ENCODE measurements around the gene IL2RA. TPM values are rescaled to one million over a fixed set of nuclear protein-coding genes. Genes with fewer than 3 reads are reported as not detected.
"Not testable (repeated sequence)": the region's sequence is repeated elsewhere in the genome, so short reads cannot be mapped to it uniquely, and the experiment has no call there.

IL2RA gene
- polyA plus RNA-seq, 10 donors, result 0.45 to 0.92 (median 0.58) TPM; not detected in 6

GRCh38 chr10:6043377-6043776 lies 18.8 kb downstream of the IL2RA start:
- DNase-seq, result not testable (repeated sequence)

GRCh38 chr10:6040205-6040604 lies 22.0 kb downstream of the IL2RA start:
- DNase-seq, result no peak

GRCh38 chr10:6039711-6040110 lies 22.5 kb downstream of the IL2RA start:
- DNase-seq, result no peak

GRCh38 chr10:6038071-6038631 lies 24.0 kb downstream of the IL2RA start:
- DNase-seq, result no peak

- no peak for DNase-seq
These were observed 24.7 kb downstream of the IL2RA start for GRCh38 chr10:6037422-6037821.

- DNase-seq, result no peak
These were observed 25.3 kb downstream of the IL2RA start for GRCh38 chr10:6036861-6037321.

- no peak for DNase-seq
These were observed 26.1 kb downstream of the IL2RA start for GRCh38 chr10:6035931-6036575.

GRCh38 chr10:6035101-6035834 lies 26.9 kb downstream of the IL2RA start:
- no peak for DNase-seq

- DNase-seq, result no peak
These were observed 27.8 kb downstream of the IL2RA start for GRCh38 chr10:6034371-6034770.

- DNase-seq, result no peak
These were observed 28.2 kb downstream of the IL2RA start for GRCh38 chr10:6033954-6034353.

GRCh38 chr10:6030940-6031339 lies 31.2 kb downstream of the IL2RA start:
- DNase-seq, result no peak

GRCh38 chr10:6030217-6030616 lies 31.9 kb downstream of the IL2RA start:
- DNase-seq, result no peak

GRCh38 chr10:6027929-6028328 lies 34.2 kb downstream of the IL2RA start:
- no peak for DNase-seq

- no peak for DNase-seq
These were observed 36.4 kb downstream of the IL2RA start for GRCh38 chr10:6025683-6026255.

GRCh38 chr10:6024334-6024682 lies 37.9 kb downstream of the IL2RA start:
- DNase-seq, result no peak

GRCh38 chr10:6023661-6024333 lies 38.4 kb downstream of the IL2RA start:
- no peak for DNase-seq

- no peak for DNase-seq
These were observed 39.5 kb downstream of the IL2RA start for GRCh38 chr10:6022660-6023059.

- DNase-seq, result peak in 1 of 3 donors; percentile 16
These were observed 41.3 kb downstream of the IL2RA start for GRCh38 chr10:6020826-6021225.

- no peak for DNase-seq
These were observed 42.4 kb downstream of the IL2RA start for GRCh38 chr10:6019796-6020195.

- no peak for DNase-seq
These were observed 43.0 kb downstream of the IL2RA start for GRCh38 chr10:6019010-6019782.

GRCh38 chr10:6018422-6018821 lies 43.7 kb downstream of the IL2RA start:
- no peak for DNase-seq
